HepG2 (cell line): ENCODE measurements around the gene PIEZO1.

Source experiments
- BHLHE40 ChIP-seq: IDR thresholded peaks from 2 replicates; pipeline ENCODE4 v1.6.1; 2011; ENCODE audit warnings: low read length, improper control_type of control experiment
- BRCA1 ChIP-seq: sonication (generic); formaldehyde crosslinking; IDR thresholded peaks from 2 replicates; pipeline ENCODE4 v1.4.0; 2020; ENCODE audit warnings: missing genetic modification reagents
- ESRRA ChIP-seq: sonication (generic); formaldehyde crosslinking; IDR thresholded peaks from 2 replicates; pipeline ENCODE4 v1.5.1; 2020; ENCODE audit warnings: mild to moderate bottlenecking, low read depth, missing genetic modification reagents
- GATA4 ChIP-seq: sonication (generic); IDR thresholded peaks from 2 replicates; pipeline ENCODE4 v1.6.1; 2016; ENCODE audit warnings: antibody characterized with exemption, low read depth, borderline replicate concordance
- SMYD3 ChIP-seq: sonication (generic); formaldehyde crosslinking; IDR thresholded peaks from 2 replicates; pipeline ENCODE4 v1.8.1; 2023; ENCODE audit warnings: mild to moderate bottlenecking, missing genetic modification reagents
- ZNF24 ChIP-seq: fragments of 450-650 bp; IDR thresholded peaks from 2 replicates; pipeline ENCODE4 v1.6.1; 2017; ENCODE audit warnings: antibody characterized with exemption, mild to moderate bottlenecking
- ZNF792 ChIP-seq: IDR thresholded peaks from 2 replicates; pipeline ENCODE4 v1.6.1; 2016
- TF ChIP-seq, protein P1 (sequence below): sonication (generic); formaldehyde crosslinking; IDR thresholded peaks from 2 replicates; pipeline ENCODE4 v1.5.0; 2020; ENCODE audit warnings: mild to moderate bottlenecking, missing genetic modification reagents, moderate library complexity
- TF ChIP-seq, protein P2 (sequence below): sonication (generic); formaldehyde crosslinking; IDR thresholded peaks from 2 replicates; pipeline ENCODE4 v1.4.0; 2020; ENCODE audit warnings: low read depth, mild to moderate bottlenecking, missing genetic modification reagents

DNA sequence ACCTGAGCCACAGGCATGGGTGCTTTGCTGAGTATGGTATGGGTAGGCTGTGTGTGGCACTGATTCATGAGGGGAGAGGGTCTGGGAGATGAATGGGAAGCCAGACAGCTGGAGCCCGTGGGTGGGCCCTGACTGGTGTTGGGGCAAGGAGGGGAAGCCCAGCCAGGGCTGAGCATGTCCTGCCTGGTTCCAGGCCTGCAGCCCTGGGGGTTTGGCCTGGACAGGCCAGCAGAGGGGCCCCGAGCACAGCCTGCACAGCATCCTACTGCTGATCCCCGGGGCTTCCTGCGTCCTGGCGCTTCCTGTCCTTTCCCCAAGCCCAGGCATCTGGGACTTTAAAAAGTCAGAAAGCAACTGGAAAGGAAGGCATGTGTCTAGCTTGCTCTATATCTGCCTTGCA, 117.6 kb downstream of the PIEZO1 start:
- TF ChIP-seq GATA4, result no peak
- TF ChIP-seq BRCA1 (CRISPR knock-in tag), result no peak
- TF ChIP-seq BHLHE40, result no peak
- TF ChIP-seq, protein P1, sequence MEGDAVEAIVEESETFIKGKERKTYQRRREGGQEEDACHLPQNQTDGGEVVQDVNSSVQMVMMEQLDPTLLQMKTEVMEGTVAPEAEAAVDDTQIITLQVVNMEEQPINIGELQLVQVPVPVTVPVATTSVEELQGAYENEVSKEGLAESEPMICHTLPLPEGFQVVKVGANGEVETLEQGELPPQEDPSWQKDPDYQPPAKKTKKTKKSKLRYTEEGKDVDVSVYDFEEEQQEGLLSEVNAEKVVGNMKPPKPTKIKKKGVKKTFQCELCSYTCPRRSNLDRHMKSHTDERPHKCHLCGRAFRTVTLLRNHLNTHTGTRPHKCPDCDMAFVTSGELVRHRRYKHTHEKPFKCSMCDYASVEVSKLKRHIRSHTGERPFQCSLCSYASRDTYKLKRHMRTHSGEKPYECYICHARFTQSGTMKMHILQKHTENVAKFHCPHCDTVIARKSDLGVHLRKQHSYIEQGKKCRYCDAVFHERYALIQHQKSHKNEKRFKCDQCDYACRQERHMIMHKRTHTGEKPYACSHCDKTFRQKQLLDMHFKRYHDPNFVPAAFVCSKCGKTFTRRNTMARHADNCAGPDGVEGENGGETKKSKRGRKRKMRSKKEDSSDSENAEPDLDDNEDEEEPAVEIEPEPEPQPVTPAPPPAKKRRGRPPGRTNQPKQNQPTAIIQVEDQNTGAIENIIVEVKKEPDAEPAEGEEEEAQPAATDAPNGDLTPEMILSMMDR (CRISPR knock-in tag), result no peak
- TF ChIP-seq ZNF792 (CRISPR knock-in tag), result no peak
- no peak for TF ChIP-seq SMYD3 (CRISPR knock-in tag)
- TF ChIP-seq ZNF24, result no peak
- TF ChIP-seq, protein P2, sequence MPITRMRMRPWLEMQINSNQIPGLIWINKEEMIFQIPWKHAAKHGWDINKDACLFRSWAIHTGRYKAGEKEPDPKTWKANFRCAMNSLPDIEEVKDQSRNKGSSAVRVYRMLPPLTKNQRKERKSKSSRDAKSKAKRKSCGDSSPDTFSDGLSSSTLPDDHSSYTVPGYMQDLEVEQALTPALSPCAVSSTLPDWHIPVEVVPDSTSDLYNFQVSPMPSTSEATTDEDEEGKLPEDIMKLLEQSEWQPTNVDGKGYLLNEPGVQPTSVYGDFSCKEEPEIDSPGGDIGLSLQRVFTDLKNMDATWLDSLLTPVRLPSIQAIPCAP (CRISPR knock-in tag), result no peak
- no peak for TF ChIP-seq ESRRA (CRISPR knock-in tag)
